Esophagus (tissue), 2 donors: Measurements from ENCODE around the gene CHRNA10. TPM values are rescaled to one million over a fixed set of nuclear protein-coding genes. Genes with fewer than 3 reads are reported as not detected.

ENCODE experiments used
- H3K27ac ChIP-seq, 2 donors: one replicate each; pipeline ENCODE4 v1.5.1; 2013; ENCODE audit warnings: low read depth in 2 of 2, mild to moderate bottlenecking in 2 of 2, inconsistent platforms in 1 of 2, low read length in 1 of 2, moderate library complexity in 1 of 2
- H3K27me3 ChIP-seq, 2 donors: one replicate each; pipeline ENCODE4 v1.6.1; 2013; ENCODE audit warnings: low read length in 2 of 2, control low read depth in 1 of 2, mild to moderate bottlenecking in 1 of 2; ENCODE audit not compliant: insufficient read depth in 2 of 2, control insufficient read depth in 1 of 2
- H3K36me3 ChIP-seq, 2 donors: one replicate each; pipeline ENCODE4 v1.6.1; 2013; ENCODE audit warnings: low read length in 1 of 2; ENCODE audit not compliant: control insufficient read depth in 2 of 2, insufficient read depth in 2 of 2
- H3K4me1 ChIP-seq, 2 donors: one replicate each; pipeline ENCODE4 v1.6.1; 2013; ENCODE audit warnings: low read length in 1 of 2; ENCODE audit not compliant: control insufficient read depth in 2 of 2, insufficient read depth in 2 of 2
- H3K4me3 ChIP-seq, 2 donors: one replicate each; pipeline ENCODE4 v1.5.1; 2013; ENCODE audit warnings: low read length in 2 of 2, mild to moderate bottlenecking in 2 of 2, low read depth in 1 of 2, moderate library complexity in 1 of 2
- H3K9me3 ChIP-seq, 2 donors: one replicate each; pipeline ENCODE4 v1.6.1; 2013; ENCODE audit warnings: mild to moderate bottlenecking in 2 of 2, low read depth in 1 of 2, low read length in 1 of 2, moderate library complexity in 1 of 2; ENCODE audit not compliant: control insufficient read depth in 2 of 2, insufficient read depth in 1 of 2
- WGBS, 2 donors: extraction: QIAGEN DNeasy Blood & Tissue Kit; methylation state at CpG; one replicate each; pipeline ENCODE4 v1.1.7; 2013; 5-methylcytosine and 5-hydroxymethylcytosine counted together
- polyA plus RNA-seq, 2 donors: library from polyadenylated mRNA; stranded (reverse); fragments of 200-250 nt; gene quantifications; one replicate each; pipeline ENCODE4 v1.2.3, GENCODE V29; 2013
- donor health status: healthy with polysubstance abuse.
- donor health status: Bipolar disorder and iron deficiency.

Gene CHRNA10
- polyA plus RNA-seq, 2 donors, result 0.66 to 1.3 TPM

DNA sequence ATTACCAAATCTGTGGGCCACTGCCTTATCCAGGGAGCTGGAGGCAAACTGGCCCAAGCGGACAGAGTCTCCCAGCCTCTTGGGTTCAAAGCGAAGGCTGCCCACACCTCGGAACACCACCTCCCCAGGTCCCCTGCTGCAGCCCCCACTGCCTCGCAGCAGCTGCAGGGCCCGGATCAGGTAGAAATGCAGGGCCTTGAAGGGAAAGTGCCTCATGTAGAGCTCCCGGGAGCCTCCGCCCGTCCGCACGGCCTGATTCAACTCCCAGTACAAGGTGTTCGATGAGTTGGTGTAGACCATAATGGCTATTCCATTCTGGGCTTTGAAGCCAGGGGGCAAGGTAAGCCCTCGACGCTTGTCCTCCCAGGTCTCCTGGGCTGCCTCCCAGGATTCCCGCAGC is 31.3 kb downstream of the CHRNA10 start:
- 93% methylated on average over 14 of the region's 14 CpGs for WGBS, 2 donors
- Histone ChIP-seq H3K27ac (no peak overlapping the region), H3K4me3 (no peak overlapping the region), H3K4me1 (peaks cover 2 to 7% of the 10 kb centered on the region in 2 donors), H3K36me3 (no peaks in the 10 kb centered on the region), H3K27me3 (no peaks in the 10 kb centered on the region), H3K9me3 (no peaks in the 10 kb centered on the region)

DNA sequence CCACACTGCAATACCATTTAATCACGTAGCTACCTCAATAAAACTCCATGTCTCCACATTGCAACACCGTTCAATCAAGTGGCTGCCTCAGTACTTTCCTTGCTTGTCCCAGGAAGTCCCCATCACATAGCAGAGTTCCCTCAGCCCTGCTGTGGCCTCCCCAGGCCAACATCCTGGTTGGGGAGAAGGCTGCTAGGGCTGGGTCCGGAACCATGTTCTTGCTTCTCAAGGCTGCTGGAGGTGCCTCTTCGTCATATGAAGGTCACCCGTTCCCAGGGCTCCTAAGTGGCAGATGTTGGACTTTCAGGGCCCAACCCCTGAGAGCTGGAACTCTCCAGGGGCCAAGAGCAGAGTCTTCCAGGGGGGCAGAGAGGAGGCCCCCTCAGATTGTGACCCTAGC is 32.7 kb downstream of the CHRNA10 start:
- 91 to 93% methylated on average over 5 of the region's 5 CpGs for WGBS, 2 donors
- Histone ChIP-seq H3K27ac (no peak overlapping the region), H3K36me3 (no peaks in the 10 kb centered on the region), H3K9me3 (no peaks in the 10 kb centered on the region), H3K4me1 (peaks cover 2 to 7% of the 10 kb centered on the region in 2 donors), H3K27me3 (no peaks in the 10 kb centered on the region), H3K4me3 (no peak overlapping the region)

DNA sequence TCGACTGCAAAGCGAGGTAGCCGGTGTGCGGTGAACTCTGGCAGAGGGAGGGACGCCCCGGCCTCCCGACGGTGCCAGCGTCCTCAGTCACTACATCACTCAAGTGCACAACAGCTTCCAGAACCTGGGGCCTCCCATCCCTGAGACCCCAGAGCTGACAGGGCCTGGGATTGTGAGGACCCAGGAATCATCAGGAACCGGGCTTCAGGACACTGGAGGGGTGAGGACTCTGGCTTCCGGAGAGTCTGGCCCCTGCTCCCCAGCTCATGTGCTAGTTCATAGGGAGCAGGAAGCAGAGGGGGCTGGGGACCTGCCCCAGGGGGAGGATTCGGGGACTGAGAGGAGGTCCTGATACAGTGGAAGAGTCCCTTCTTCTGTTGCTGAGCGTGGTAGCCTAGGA is 34.0 kb downstream of the CHRNA10 start:
- Histone ChIP-seq H3K9me3 (no peaks in the 10 kb centered on the region), H3K27ac (no peak overlapping the region), H3K36me3 (no peaks in the 10 kb centered on the region), H3K4me3 (no peak overlapping the region), H3K27me3 (no peaks in the 10 kb centered on the region), H3K4me1 (peaks cover 0 to 1% of the 10 kb centered on the region in 2 donors)
- WGBS, 2 donors, result 82% methylated on average over 13 of the region's 13 CpGs

DNA sequence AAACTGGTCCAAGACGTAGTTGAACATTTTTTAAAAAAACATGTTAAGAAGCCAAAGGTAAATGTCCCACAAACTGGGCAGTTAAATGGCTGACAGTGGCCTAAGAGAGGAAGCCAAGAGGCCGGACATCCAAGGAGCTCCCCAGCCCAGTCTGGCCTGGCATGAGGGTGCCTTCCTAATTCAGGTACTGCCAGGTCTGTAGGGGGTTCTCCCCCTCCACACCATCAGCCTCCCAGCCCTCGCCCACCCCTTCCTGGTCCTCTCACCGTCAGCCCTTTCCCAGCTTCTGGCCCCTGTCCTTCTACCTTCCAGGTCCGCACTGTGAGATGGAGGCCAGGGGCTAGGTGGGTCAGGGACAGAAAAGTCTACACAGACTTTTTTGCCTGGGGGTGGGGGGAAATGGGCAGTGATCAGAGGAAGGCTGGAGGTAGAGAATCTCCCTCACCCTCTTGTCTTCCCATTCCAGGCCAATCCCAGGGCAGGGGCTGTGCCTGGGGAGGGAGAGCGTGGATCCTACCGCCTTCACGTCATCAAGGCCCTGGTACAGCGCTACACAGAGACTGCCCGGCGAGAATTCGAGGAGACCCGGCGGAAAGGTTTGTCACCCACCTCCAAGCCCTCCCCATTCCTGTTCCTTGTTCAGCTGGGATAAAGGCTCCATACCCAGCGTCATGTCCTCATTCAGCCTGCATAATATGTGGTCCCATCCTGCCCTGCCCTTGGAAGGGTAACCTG is 35.4 kb downstream of the CHRNA10 start:
- no peaks in the 10 kb centered on the region for H3K4me1 ChIP-seq
- WGBS, 2 donors, result 89 to 93% methylated on average over 15 of the region's 15 CpGs

DNA sequence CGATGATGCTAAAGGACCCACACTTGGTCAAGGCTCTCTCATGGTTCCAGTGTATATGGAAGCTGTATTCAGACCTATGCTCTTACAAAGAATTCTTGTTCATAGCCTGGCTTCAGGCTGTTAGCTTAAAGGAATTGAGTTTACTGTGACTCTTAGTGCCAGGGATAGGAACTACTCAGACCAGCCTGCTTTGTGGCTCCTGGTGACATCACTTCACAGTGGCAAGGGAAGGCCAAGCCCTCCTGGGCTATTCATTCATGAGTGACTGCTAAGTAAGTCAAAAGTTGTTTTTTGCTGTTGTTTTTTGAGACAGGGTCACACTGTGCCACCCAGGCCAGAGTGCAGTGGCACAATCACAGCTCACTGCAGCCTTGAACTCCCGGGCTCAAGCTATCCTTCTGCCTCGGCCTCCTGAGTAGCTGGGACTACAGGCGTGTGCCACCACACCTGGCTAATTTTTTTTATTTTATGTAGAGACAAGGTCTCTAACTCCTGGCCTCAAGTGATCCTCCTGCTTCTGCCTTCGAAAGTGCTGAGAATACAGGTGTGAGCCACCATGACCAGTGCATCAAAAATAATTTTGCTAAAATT is 39.0 kb downstream of the CHRNA10 start:
- Histone ChIP-seq H3K27ac (no peak overlapping the region), H3K36me3 (no peaks in the 10 kb centered on the region), H3K4me1 (no peaks in the 10 kb centered on the region), H3K4me3 (no peak overlapping the region), H3K9me3 (no peaks in the 10 kb centered on the region), H3K27me3 (no peaks in the 10 kb centered on the region)
- 90 to 93% methylated on average over 5 of the region's 5 CpGs for WGBS, 2 donors

More for the DNA sequence above, 35.4 kb downstream of the CHRNA10 start:
- no peaks in the 10 kb centered on the region for H3K9me3 ChIP-seq
- H3K4me3 ChIP-seq, result no peak overlapping the region
- H3K27me3 ChIP-seq, result no peaks in the 10 kb centered on the region
- H3K27ac ChIP-seq, result no peak overlapping the region
- H3K36me3 ChIP-seq, result no peaks in the 10 kb centered on the region

DNA sequence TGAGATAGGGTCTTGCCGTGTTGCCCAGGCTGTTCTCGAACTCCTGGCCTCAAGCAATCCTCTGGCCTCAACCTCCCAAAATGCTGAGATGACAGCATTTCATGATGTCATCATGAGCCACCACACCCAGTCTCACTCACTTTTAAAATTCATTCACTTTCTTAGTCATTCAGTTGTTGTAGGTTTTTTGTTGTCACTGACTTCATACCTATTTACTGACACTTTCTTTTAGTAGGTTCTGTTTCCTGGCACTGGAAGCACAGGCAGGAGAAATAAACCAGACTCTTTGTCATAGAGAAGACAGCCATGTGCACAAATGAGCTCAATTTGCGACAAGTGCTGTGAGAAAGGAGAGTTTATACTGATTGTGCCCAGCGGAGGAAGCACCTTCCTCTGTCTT is 39.9 kb downstream of the CHRNA10 start:
- H3K27me3 ChIP-seq, result no peaks in the 10 kb centered on the region
- no peak overlapping the region for H3K4me3 ChIP-seq
- 88 to 93% methylated on average over 4 of the region's 4 CpGs for WGBS, 2 donors
- peaks cover 0 to 1% of the 10 kb centered on the region in 2 donors for H3K4me1 ChIP-seq
- no peak overlapping the region for H3K27ac ChIP-seq
- no peaks in the 10 kb centered on the region for H3K9me3 ChIP-seq
- H3K36me3 ChIP-seq, result no peaks in the 10 kb centered on the region

DNA sequence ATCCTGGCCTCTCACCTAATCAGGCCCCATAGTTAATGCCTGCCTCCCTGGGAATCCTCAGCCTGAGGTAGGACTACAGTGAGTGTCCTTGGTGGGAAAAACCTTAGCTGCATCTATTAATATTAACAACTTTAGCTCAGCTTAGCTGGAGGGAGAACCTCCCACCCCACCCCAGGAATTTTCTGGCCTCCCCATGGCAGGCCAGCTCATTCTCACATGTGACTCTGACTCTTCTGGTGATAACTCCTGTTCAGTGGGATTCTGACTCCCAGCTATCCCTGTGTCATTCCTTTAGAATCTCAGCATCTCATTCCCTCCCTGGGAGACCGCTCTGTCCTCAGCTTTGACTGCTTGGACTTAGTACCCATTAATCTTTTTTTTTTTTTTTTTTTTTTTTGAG is 43.9 kb downstream of the CHRNA10 start:
- no peak overlapping the region for H3K27ac ChIP-seq
- peaks cover 0 to 2% of the 10 kb centered on the region in 2 donors for H3K4me1 ChIP-seq
- H3K9me3 ChIP-seq, result peaks cover 0 to 3% of the 10 kb centered on the region in 2 donors
- 88 to 95% methylated on average over 1 of the region's 1 CpG for WGBS, 2 donors
- H3K4me3 ChIP-seq, result no peak overlapping the region
- no peaks in the 10 kb centered on the region for H3K36me3 ChIP-seq
- H3K27me3 ChIP-seq, result no peaks in the 10 kb centered on the region

DNA sequence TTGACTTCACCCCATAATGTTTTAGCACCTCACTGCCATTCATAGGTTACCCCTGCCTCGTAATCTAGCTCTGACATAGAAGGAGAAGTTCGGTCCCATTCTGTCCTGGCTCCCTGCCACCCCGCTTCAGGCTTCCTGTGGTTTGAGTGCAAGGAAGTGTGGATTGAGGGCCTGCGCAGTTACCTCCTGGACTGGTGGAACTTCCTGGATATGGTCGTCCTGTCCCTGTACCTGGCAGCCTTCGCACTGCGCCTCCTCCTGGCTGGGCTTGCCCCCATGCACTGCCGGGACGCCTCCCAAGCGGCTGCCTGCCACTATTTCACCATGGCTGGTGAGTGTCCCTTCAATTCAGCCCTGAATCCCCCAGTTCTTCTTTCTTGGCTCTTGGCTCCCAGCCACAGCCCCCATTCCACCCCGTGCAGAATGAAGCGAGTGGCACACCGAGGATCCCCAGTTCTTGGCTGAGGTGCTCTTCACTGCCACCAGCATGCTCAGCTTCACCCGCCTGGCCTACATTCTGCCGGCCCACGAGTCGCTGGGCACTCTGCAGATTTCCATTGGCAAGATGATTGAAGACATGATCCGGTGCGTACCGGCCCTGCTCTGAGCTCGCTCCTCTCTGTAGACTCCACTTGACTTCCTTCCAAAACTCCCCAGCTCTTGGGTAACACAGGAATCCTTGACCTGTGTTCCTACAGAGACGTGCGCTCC is 44.8 kb downstream of the CHRNA10 start:
- H3K4me1 ChIP-seq, result peaks cover 0 to 2% of the 10 kb centered on the region in 2 donors
- H3K9me3 ChIP-seq, result peaks cover 0 to 3% of the 10 kb centered on the region in 2 donors
- H3K27me3 ChIP-seq, result no peaks in the 10 kb centered on the region
- 81 to 83% methylated on average over 23 of the region's 23 CpGs for WGBS, 2 donors
- H3K36me3 ChIP-seq, result no peaks in the 10 kb centered on the region
- H3K27ac ChIP-seq, result no peak overlapping the region
- no peak overlapping the region for H3K4me3 ChIP-seq

DNA sequence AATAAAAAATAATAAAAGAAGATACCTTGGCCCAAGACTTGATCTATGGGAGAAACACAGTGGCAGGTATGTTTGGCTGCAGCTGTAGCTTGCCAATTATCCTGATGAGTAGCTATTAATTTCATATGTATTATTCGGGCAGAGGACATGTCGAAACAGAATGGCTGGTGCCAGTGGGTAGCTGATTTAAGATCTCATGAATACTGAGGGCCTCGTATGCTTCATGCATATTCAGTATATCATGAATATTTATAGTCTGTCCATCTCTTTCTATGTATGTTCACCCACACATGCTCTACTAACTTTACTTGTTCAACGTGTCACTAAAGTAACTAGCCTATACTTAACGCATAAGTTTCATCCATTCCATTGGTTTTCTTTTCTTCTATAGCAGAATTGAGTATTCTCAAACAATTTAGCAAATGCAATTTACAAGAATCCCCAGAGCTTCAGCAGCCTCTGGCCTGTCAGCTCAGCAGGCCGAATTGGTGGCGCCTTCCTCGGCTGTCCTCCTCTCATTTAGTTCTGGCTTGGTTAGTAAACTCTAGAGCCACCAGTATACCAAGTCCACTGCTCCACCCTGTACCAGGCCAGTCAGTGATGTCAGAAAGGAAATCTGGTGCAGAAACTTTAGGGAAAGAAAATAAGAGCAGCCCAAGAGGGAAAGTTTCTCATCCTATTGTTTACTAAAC is 47.3 kb downstream of the CHRNA10 start:
- 66% methylated on average over 8 of the region's 8 CpGs for WGBS, 2 donors
- Histone ChIP-seq H3K4me1 (peaks cover 0 to 2% of the 10 kb centered on the region in 2 donors), H3K9me3 (peaks cover 0 to 3% of the 10 kb centered on the region in 2 donors), H3K27me3 (no peaks in the 10 kb centered on the region), H3K36me3 (no peaks in the 10 kb centered on the region), H3K4me3 (no peak overlapping the region), H3K27ac (no peak overlapping the region)
